Peyer's patch (tissue), 4 donors: ENCODE measurements around the gene KIF14.

Source experiments
- CTCF ChIP-seq, 6 experiments: fragments of 450-650 bp in 4 of 6; fragments of 200-600 bp in 2 of 6; sonication (generic) in 1 of 6; IDR thresholded peaks; one replicate each; pipeline ENCODE4 v1.5.1; 2017 to 2019; ENCODE audit warnings: antibody characterized with exemption in 6 of 6, mild to moderate bottlenecking in 3 of 6, moderate library complexity in 1 of 6
- POLR2A ChIP-seq, 2 donors: fragments of 450-650 bp; IDR thresholded peaks; one replicate each; pipeline ENCODE4 v1.5.1; 2017; ENCODE audit warnings: antibody characterized with exemption in 2 of 2, mild to moderate bottlenecking in 2 of 2, moderate library complexity in 2 of 2

GRCh38 chr1:200668514-200669313 is 48.2 kb upstream of the KIF14 start:
- TF ChIP-seq CTCF (IDR thresholded peaks at IDR 0.05) (no peak), POLR2A (IDR thresholded peaks at IDR 0.05) (no peak)
